HL-60 (cell line): Measurements from ENCODE around the gene OXLD1.
"Not testable (repeated sequence)": the region's sequence is repeated elsewhere in the genome, so short reads cannot be mapped to it uniquely, and the experiment has no call there.

Experiments used
- DNase-seq, 2 experiments: peaks; one replicate each; pipeline ENCODE4 v3.0.0-alpha.2; 2010 to 2020; ENCODE audit warnings: low read depth in 1 of 2, low spot score in 1 of 2
- H3K27ac ChIP-seq: fragments of 250-450 bp; sonication (Bioruptor Pico); replicated peaks from 2 replicates; pipeline ENCODE4 v1.5.1; 2020; ENCODE audit warnings: mild to moderate bottlenecking, moderate library complexity
- H3K27me3 ChIP-seq: fragments of 250-450 bp; sonication (Bioruptor Pico); 2 replicates; pipeline ENCODE4 v1.5.1; 2021; ENCODE audit warnings: mild to moderate bottlenecking, moderate library complexity; ENCODE audit not compliant: insufficient read depth, poor library complexity, severe bottlenecking
- H3K4me3 ChIP-seq: replicated peaks from 2 replicates; pipeline ENCODE4 v1.5.1; 2011; ENCODE audit warnings: mild to moderate bottlenecking, control low read depth, low read length; ENCODE audit not compliant: insufficient read depth
- CTCF ChIP-seq: IDR thresholded peaks from one replicate; pipeline ENCODE4 v1.5.1; 2011; ENCODE audit warnings: low read length, control low read depth, inconsistent platforms; ENCODE audit not compliant: insufficient read depth
- GABPA ChIP-seq: IDR thresholded peaks from 2 replicates; pipeline ENCODE4 v1.6.1; 2012; ENCODE audit warnings: low read depth
- POLR2AphosphoS5 ChIP-seq: IDR thresholded peaks from 2 replicates; pipeline ENCODE4 v1.6.1; 2012; ENCODE audit warnings: low read depth
- SPI1 ChIP-seq: IDR thresholded peaks from 2 replicates; pipeline ENCODE4 v1.6.1; 2012; ENCODE audit warnings: low read depth, mild to moderate bottlenecking, borderline replicate concordance
- TF ChIP-seq, protein P1 (sequence below): IDR thresholded peaks from 2 replicates; pipeline ENCODE4 v1.6.1; 2012; ENCODE audit warnings: low read depth; ENCODE audit not compliant: insufficient replicate concordance

Gene OXLD1

DNA sequence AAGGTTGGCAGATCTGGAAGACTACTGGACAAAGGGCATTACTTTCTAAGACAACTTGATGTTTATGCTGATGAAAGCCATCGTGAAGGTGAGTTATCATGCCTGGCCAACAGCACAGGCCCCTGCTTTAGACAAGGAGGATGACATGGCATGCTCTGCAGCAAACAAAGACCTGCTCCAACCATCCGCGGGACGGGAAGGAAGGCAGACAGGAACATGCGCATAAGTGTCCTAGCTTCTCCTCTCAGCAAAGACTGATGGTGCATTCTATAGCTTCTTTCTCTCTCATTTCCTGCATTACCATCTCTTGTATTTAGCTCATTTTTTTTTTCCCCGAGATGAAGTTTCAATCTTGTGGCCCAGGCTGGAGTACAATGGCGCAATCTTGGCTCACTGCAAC lies 34.9 kb downstream of the OXLD1 start:
- Histone ChIP-seq H3K27ac (no peak overlapping the region), H3K27me3 (no peaks in the 10 kb centered on the region), H3K4me3 (no peak overlapping the region)
- TF ChIP-seq CTCF (no peak), POLR2AphosphoS5 (no peak), GABPA (no peak), SPI1 (no peak)
- TF ChIP-seq, protein P1, sequence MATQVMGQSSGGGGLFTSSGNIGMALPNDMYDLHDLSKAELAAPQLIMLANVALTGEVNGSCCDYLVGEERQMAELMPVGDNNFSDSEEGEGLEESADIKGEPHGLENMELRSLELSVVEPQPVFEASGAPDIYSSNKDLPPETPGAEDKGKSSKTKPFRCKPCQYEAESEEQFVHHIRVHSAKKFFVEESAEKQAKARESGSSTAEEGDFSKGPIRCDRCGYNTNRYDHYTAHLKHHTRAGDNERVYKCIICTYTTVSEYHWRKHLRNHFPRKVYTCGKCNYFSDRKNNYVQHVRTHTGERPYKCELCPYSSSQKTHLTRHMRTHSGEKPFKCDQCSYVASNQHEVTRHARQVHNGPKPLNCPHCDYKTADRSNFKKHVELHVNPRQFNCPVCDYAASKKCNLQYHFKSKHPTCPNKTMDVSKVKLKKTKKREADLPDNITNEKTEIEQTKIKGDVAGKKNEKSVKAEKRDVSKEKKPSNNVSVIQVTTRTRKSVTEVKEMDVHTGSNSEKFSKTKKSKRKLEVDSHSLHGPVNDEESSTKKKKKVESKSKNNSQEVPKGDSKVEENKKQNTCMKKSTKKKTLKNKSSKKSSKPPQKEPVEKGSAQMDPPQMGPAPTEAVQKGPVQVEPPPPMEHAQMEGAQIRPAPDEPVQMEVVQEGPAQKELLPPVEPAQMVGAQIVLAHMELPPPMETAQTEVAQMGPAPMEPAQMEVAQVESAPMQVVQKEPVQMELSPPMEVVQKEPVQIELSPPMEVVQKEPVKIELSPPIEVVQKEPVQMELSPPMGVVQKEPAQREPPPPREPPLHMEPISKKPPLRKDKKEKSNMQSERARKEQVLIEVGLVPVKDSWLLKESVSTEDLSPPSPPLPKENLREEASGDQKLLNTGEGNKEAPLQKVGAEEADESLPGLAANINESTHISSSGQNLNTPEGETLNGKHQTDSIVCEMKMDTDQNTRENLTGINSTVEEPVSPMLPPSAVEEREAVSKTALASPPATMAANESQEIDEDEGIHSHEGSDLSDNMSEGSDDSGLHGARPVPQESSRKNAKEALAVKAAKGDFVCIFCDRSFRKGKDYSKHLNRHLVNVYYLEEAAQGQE = no peak
- no peak for DNase-seq

DNA sequence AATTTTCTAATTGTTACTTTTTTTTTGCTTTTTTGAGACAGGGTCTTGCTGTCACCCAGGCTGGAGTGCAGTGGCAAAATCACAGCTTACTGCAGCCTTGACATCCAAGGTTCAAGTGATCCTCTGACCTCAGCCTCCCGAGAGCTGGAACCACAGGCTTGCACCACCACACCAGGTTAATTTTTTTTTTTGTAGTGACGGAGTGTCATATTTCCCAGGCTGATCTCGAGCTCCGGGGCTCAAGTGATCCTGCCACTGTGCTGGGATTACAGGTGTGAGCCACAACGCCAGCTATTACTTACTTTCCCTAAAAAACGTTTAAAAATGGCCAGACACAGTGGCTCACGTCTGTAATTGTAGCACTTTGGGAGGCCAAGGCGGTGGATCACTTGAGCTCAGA lies 36.1 kb downstream of the OXLD1 start:
- Histone ChIP-seq H3K27me3 (no peaks in the 10 kb centered on the region), H3K27ac (no peak overlapping the region)

DNA sequence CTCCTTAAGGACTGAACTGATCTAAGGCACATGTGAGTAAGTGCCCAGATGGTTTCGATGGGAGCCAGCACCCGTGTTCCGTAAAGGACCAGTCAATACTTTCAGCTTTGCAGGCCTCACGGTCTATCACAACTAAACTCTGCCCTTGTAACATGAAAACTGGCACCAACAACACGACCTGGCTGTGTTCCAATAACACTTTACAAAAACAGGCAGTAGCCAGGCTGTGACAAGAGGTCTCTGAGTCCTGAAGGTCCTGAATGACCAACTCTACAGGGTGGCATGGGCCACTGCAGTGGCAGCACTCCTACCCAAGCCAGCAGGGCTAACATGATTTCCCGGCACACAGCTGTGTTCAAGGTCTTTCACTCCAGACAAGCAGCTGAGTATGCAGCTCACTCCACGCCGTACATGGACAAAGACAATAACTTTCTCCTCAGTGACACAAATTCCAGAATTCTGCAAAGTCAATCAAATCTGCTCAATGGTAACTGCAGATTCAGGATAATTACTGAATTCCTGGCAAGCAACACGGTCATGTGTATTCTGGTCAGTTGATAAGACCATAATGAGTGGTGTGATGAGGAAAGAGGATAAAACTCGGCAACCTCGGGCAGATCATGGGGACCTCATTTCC lies 44.8 kb downstream of the OXLD1 start:
- no peak for TF ChIP-seq POLR2AphosphoS5
- no peak for TF ChIP-seq SPI1
- TF ChIP-seq, protein P1 = no peak
- no peak for TF ChIP-seq CTCF
- no peak for TF ChIP-seq GABPA
- Histone ChIP-seq H3K27me3 (no peaks in the 10 kb centered on the region), H3K27ac (no peak overlapping the region), H3K4me3 (no peak overlapping the region)
- DNase-seq = no peak

More for the DNA sequence above, 36.1 kb downstream of the OXLD1 start:
- DNase-seq = no peak
- no peak overlapping the region for H3K4me3 ChIP-seq
- TF ChIP-seq POLR2AphosphoS5 (no peak), GABPA (no peak), CTCF (no peak), SPI1 (no peak)
- TF ChIP-seq, protein P1 = no peak

GRCh38 chr17:81618307-81618706 lies 48.1 kb downstream of the OXLD1 start:
- not testable (repeated sequence) for H3K27ac ChIP-seq, DNase-seq, H3K27me3 ChIP-seq, H3K4me3 ChIP-seq
